ENCODE measurements around the gene HENMT1.

Gene HENMT1

DNA sequence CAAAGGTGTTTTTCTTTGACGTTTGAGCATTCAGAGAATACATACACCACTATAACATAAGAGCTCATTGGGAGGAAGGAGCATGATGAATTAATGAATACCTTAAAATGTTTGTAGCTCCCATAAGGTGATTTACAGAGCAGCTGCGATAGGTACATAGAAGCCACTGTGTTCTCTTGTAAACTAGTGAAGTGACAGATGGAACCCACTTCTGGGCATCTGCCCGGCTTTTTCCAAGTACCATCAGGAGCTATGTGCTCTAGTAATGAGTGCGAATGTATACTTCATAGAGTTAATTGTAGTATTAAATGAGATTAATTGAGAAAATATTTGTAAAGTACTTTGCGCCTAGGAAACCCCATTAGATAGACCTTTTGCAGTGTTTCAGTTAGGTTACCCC, 48.4 kb downstream of the HENMT1 start:
- peaks cover 6% of the 10 kb centered on the region for H3K36me3 ChIP-seq (ENCODE audit: control insufficient read depth, insufficient read depth, low read length)
- no peaks in the 10 kb centered on the region for H3K27me3 ChIP-seq (ENCODE audit: control insufficient read depth, insufficient read depth, low read length)

DNA sequence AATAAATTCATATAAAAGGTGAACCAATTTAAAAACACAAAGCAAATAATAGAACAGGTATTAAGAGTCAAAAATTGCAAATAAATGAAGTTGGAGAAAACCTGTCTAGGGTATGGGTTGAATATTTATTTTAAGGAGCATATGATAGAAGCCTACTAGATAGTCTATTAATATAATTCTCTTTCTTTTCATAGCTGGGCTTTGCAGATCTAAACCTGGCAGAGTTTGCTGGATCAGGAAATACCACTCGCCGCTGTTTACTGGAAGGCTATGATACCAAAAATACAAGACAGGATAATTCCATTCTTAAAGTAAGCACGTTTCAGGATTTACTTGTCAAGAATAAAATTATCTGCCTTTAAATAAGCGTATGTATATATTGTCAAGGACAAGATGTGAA, 48.9 kb downstream of the HENMT1 start:
- Histone ChIP-seq H3K36me3 (ENCODE audit: control insufficient read depth, insufficient read depth, low read length) (peaks cover 6% of the 10 kb centered on the region), H3K9ac (ENCODE audit: low read depth, low read length) (no peak overlapping the region), H3K27me3 (ENCODE audit: control insufficient read depth, insufficient read depth, low read length) (no peaks in the 10 kb centered on the region), H3K9me3 (ENCODE audit: control insufficient read depth, insufficient read depth, low read length) (no peaks in the 10 kb centered on the region), H3K4me1 (ENCODE audit: control insufficient read depth, insufficient read depth, low read length) (no peaks in the 10 kb centered on the region), H3K4me3 (ENCODE audit: low read depth, low read length) (no peak overlapping the region)

More for the DNA sequence above, 48.4 kb downstream of the HENMT1 start:
- Histone ChIP-seq H3K9ac (ENCODE audit: low read depth, low read length) (no peak overlapping the region), H3K4me3 (ENCODE audit: low read depth, low read length) (no peak overlapping the region), H3K9me3 (ENCODE audit: control insufficient read depth, insufficient read depth, low read length) (no peaks in the 10 kb centered on the region), H3K4me1 (ENCODE audit: control insufficient read depth, insufficient read depth, low read length) (no peaks in the 10 kb centered on the region)

GRCh38 chr1:108610073-108610472, 50.8 kb downstream of the HENMT1 start:
- Histone ChIP-seq H3K9ac (ENCODE audit: low read depth, low read length) (no peak overlapping the region), H3K4me1 (ENCODE audit: control insufficient read depth, insufficient read depth, low read length) (no peaks in the 10 kb centered on the region), H3K9me3 (ENCODE audit: control insufficient read depth, insufficient read depth, low read length) (no peaks in the 10 kb centered on the region), H3K36me3 (ENCODE audit: control insufficient read depth, insufficient read depth, low read length) (peaks cover 6% of the 10 kb centered on the region), H3K27me3 (ENCODE audit: control insufficient read depth, insufficient read depth, low read length) (no peaks in the 10 kb centered on the region), H3K4me3 (ENCODE audit: low read depth, low read length) (no peak overlapping the region)

GRCh38 chr1:108609483-108610049, 51.3 kb downstream of the HENMT1 start:
- H3K4me3 ChIP-seq (ENCODE audit: low read depth, low read length) = no peak overlapping the region
- H3K9me3 ChIP-seq (ENCODE audit: control insufficient read depth, insufficient read depth, low read length) = no peaks in the 10 kb centered on the region
- no peaks in the 10 kb centered on the region for H3K27me3 ChIP-seq (ENCODE audit: control insufficient read depth, insufficient read depth, low read length)
- no peak overlapping the region for H3K9ac ChIP-seq (ENCODE audit: low read depth, low read length)
- peaks cover 6% of the 10 kb centered on the region for H3K36me3 ChIP-seq (ENCODE audit: control insufficient read depth, insufficient read depth, low read length)
- no peaks in the 10 kb centered on the region for H3K4me1 ChIP-seq (ENCODE audit: control insufficient read depth, insufficient read depth, low read length)

DNA sequence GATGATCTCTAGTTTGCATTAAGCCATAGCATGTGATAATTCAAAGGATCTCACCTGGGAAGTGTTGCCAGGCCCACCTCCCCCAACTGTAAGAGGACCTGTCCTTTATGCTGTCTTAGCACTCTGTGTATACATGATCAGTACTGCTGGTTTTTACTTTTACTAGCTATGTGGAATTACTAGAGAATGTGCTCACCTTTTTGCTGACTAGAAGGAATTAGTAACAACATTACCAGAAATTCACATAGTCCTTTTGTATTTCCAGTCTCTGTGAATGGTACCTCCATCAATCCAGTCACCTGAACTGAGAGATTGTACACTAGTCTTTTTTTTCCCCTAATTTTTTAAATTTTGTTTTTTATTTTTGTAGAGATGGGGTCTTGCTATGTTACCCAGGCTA, 54.4 kb downstream of the HENMT1 start:
- Histone ChIP-seq H3K4me1 (ENCODE audit: control insufficient read depth, insufficient read depth, low read length) (no peaks in the 10 kb centered on the region), H3K9ac (ENCODE audit: low read depth, low read length) (no peak overlapping the region), H3K9me3 (ENCODE audit: control insufficient read depth, insufficient read depth, low read length) (no peaks in the 10 kb centered on the region), H3K36me3 (ENCODE audit: control insufficient read depth, insufficient read depth, low read length) (no peaks in the 10 kb centered on the region), H3K27me3 (ENCODE audit: control insufficient read depth, insufficient read depth, low read length) (no peaks in the 10 kb centered on the region), H3K4me3 (ENCODE audit: low read depth, low read length) (no peak overlapping the region)

- no peak overlapping the region for H3K9ac ChIP-seq (ENCODE audit: low read depth, low read length)
- H3K4me3 ChIP-seq (ENCODE audit: low read depth, low read length) = no peak overlapping the region
- no peaks in the 10 kb centered on the region for H3K9me3 ChIP-seq (ENCODE audit: control insufficient read depth, insufficient read depth, low read length)
- H3K27me3 ChIP-seq (ENCODE audit: control insufficient read depth, insufficient read depth, low read length) = no peaks in the 10 kb centered on the region
- no peaks in the 10 kb centered on the region for H3K36me3 ChIP-seq (ENCODE audit: control insufficient read depth, insufficient read depth, low read length)
- no peaks in the 10 kb centered on the region for H3K4me1 ChIP-seq (ENCODE audit: control insufficient read depth, insufficient read depth, low read length)
Measured at GRCh38 chr1:108605633-108606032, 55.3 kb downstream of the HENMT1 start.

DNA sequence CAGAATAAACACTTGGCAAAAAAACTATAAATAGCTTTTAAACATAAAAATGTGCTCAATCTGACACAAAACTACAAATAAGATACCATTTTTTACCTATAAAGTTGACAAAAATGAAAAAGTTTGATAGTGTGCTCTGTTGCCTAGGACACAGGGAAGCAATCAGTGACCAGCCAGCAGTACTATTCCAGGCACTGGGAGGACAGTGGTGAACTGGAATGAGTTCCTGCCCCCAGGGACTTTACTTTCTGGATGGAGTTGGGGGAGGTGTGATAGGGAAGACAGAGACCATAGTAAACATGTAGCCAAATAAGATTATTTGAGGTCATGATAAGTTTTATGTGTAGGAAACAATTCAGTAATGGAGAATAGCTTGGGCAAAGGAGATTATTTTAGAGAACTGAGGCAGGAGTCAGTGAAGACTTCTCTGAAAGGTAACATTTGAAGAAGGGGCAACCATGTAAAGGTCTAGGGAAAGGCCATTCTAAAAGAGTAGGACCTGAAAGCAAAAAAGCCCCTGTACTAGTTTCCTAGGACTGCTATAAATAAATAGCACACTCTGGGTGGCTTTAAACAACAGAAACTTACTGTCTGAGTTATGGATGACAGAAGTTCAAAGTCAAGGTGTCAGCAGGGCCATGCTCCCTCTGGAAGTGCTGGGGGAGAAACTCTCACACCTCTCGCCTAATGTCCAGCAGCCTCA, 59.0 kb downstream of the HENMT1 start:
- H3K27me3 ChIP-seq (ENCODE audit: control insufficient read depth, insufficient read depth, low read length) = no peaks in the 10 kb centered on the region
- no peaks in the 10 kb centered on the region for H3K9me3 ChIP-seq (ENCODE audit: control insufficient read depth, insufficient read depth, low read length)
- no peaks in the 10 kb centered on the region for H3K4me1 ChIP-seq (ENCODE audit: control insufficient read depth, insufficient read depth, low read length)
- no peak overlapping the region for H3K9ac ChIP-seq (ENCODE audit: low read depth, low read length)
- H3K4me3 ChIP-seq (ENCODE audit: low read depth, low read length) = no peak overlapping the region
- no peaks in the 10 kb centered on the region for H3K36me3 ChIP-seq (ENCODE audit: control insufficient read depth, insufficient read depth, low read length)

- H3K4me3 ChIP-seq (ENCODE audit: low read depth, low read length) = no peak overlapping the region
- no peaks in the 10 kb centered on the region for H3K36me3 ChIP-seq (ENCODE audit: control insufficient read depth, insufficient read depth, low read length)
- H3K4me1 ChIP-seq (ENCODE audit: control insufficient read depth, insufficient read depth, low read length) = no peaks in the 10 kb centered on the region
- no peaks in the 10 kb centered on the region for H3K27me3 ChIP-seq (ENCODE audit: control insufficient read depth, insufficient read depth, low read length)
- H3K9ac ChIP-seq (ENCODE audit: low read depth, low read length) = no peak overlapping the region
- H3K9me3 ChIP-seq (ENCODE audit: control insufficient read depth, insufficient read depth, low read length) = no peaks in the 10 kb centered on the region
Measured at GRCh38 chr1:108600504-108600903, 60.4 kb downstream of the HENMT1 start.

DNA sequence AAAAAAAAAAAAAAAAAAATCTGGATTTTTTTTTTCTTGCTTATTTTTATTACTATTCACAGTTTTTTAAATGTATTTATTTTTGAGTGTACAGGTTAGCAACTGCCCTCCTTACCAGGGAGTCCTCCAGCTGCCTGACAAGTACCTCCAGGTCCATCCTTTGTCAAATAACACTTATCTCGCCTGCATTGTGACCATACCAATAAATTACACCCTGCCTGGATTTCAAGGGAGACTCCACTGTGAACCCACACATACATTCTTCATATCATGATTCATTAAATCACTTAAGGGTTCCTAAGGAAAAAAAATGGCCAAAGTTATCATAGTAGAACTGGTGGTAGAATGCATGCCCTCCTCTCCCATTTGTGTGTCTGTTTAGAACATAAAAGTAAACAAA, 62.6 kb downstream of the HENMT1 start:
- no peak overlapping the region for H3K4me3 ChIP-seq (ENCODE audit: low read depth, low read length)
- no peaks in the 10 kb centered on the region for H3K36me3 ChIP-seq (ENCODE audit: control insufficient read depth, insufficient read depth, low read length)
- no peaks in the 10 kb centered on the region for H3K4me1 ChIP-seq (ENCODE audit: control insufficient read depth, insufficient read depth, low read length)

More for the DNA sequence above, 62.6 kb downstream of the HENMT1 start:
- Histone ChIP-seq H3K27me3 (ENCODE audit: control insufficient read depth, insufficient read depth, low read length) (no peaks in the 10 kb centered on the region), H3K9me3 (ENCODE audit: control insufficient read depth, insufficient read depth, low read length) (no peaks in the 10 kb centered on the region), H3K9ac (ENCODE audit: low read depth, low read length) (no peak overlapping the region)

Measured in iPS-15b (cell line).